Stomach smooth muscle (tissue), 2 donors: ENCODE results near the gene GCLM.
"Not testable (repeated sequence)": the region's sequence is repeated elsewhere in the genome, so short reads cannot be mapped to it uniquely, and the experiment has no call there.

ENCODE experiments used
- H3K27ac ChIP-seq: one replicate; pipeline ENCODE4 v1.7.0; 2013; ENCODE audit warnings: mild to moderate bottlenecking, low read length, inconsistent platforms
- H3K27me3 ChIP-seq, 2 donors: one replicate each; pipeline ENCODE4 v1.7.0; 2013; ENCODE audit warnings: low read length in 2 of 2; ENCODE audit not compliant: insufficient read depth in 2 of 2, control insufficient read depth in 1 of 2
- H3K36me3 ChIP-seq, 2 donors: one replicate each; pipeline ENCODE4 v1.7.0; 2013; ENCODE audit warnings: low read length in 2 of 2; ENCODE audit not compliant: control insufficient read depth in 2 of 2, insufficient read depth in 2 of 2
- H3K4me1 ChIP-seq: one replicate; pipeline ENCODE4 v1.7.0; 2013; ENCODE audit warnings: low read length; ENCODE audit not compliant: control insufficient read depth, insufficient read depth
- H3K4me3 ChIP-seq, 2 donors: one replicate each; pipeline ENCODE4 v1.7.0; 2013; ENCODE audit warnings: low read length in 2 of 2
- H3K9ac ChIP-seq, 2 donors: one replicate each; pipeline ENCODE4 v1.7.0; 2013; ENCODE audit warnings: low read length in 2 of 2, mild to moderate bottlenecking in 1 of 2
- H3K9me3 ChIP-seq, 2 donors: one replicate each; pipeline ENCODE4 v1.7.0; 2013; ENCODE audit warnings: low read length in 2 of 2; ENCODE audit not compliant: control insufficient read depth in 2 of 2
- donor health status: healthy.
- donor health status: Pancreatic carcinoma.

The GCLM gene

GRCh38 chr1:93910880-93911279, 1.6 kb upstream of the GCLM start:
- not testable (repeated sequence) for H3K9me3 ChIP-seq, H3K27ac ChIP-seq, H3K4me1 ChIP-seq, H3K9ac ChIP-seq, H3K4me3 ChIP-seq, H3K27me3 ChIP-seq, H3K36me3 ChIP-seq

GRCh38 chr1:93910305-93910704, 1.1 kb upstream of the GCLM start:
- H3K9ac ChIP-seq: no peak overlapping the region
- no peaks in the 10 kb centered on the region for H3K27me3 ChIP-seq
- H3K4me1 ChIP-seq: peaks cover 8% of the 10 kb centered on the region
- peak overlapping the region; percentile 58 for H3K27ac ChIP-seq
- no peaks in the 10 kb centered on the region for H3K36me3 ChIP-seq
- peaks cover 0 to 4% of the 10 kb centered on the region in 2 donors for H3K9me3 ChIP-seq
- no peak overlapping the region for H3K4me3 ChIP-seq

- Histone ChIP-seq H3K9me3 (peaks cover 0 to 4% of the 10 kb centered on the region in 2 donors), H3K27me3 (no peaks in the 10 kb centered on the region), H3K4me3 (peak overlapping the region; percentile 78 to 80), H3K27ac (no peak overlapping the region), H3K9ac (peak overlapping the region; percentile 55 to 64), H3K4me1 (peaks cover 8% of the 10 kb centered on the region), H3K36me3 (no peaks in the 10 kb centered on the region)
These were observed 660 bp downstream of the GCLM start for GRCh38 chr1:93908394-93909145.

GRCh38 chr1:93907718-93908117, 1.5 kb downstream of the GCLM start:
- Histone ChIP-seq H3K27me3 (no peaks in the 10 kb centered on the region), H3K36me3 (no peaks in the 10 kb centered on the region), H3K9me3 (peaks cover 0 to 4% of the 10 kb centered on the region in 2 donors), H3K4me3 (no peak overlapping the region), H3K9ac (no peak overlapping the region), H3K4me1 (peaks cover 8% of the 10 kb centered on the region), H3K27ac (no peak overlapping the region)

- Histone ChIP-seq H3K27me3 (no peaks in the 10 kb centered on the region), H3K9me3 (peaks cover 0 to 4% of the 10 kb centered on the region in 2 donors), H3K27ac (no peak overlapping the region), H3K4me1 (peaks cover 8% of the 10 kb centered on the region), H3K9ac (no peak overlapping the region), H3K36me3 (no peaks in the 10 kb centered on the region), H3K4me3 (no peak overlapping the region)
These were observed 2.8 kb downstream of the GCLM start for GRCh38 chr1:93906480-93906879.

- Histone ChIP-seq H3K36me3 (peaks cover 0 to 5% of the 10 kb centered on the region in 2 donors), H3K4me3 (no peak overlapping the region), H3K27me3 (no peaks in the 10 kb centered on the region), H3K27ac (no peak overlapping the region), H3K4me1 (peaks cover 8% of the 10 kb centered on the region), H3K9me3 (peaks cover 0 to 2% of the 10 kb centered on the region in 2 donors), H3K9ac (no peak overlapping the region)
These were observed 3.5 kb downstream of the GCLM start for GRCh38 chr1:93905734-93906133.

- Histone ChIP-seq H3K36me3 (peaks cover 0 to 5% of the 10 kb centered on the region in 2 donors), H3K27me3 (no peaks in the 10 kb centered on the region), H3K9me3 (no peaks in the 10 kb centered on the region), H3K9ac (no peak overlapping the region), H3K4me1 (peaks cover 8% of the 10 kb centered on the region), H3K27ac (no peak overlapping the region), H3K4me3 (no peak overlapping the region)
These were observed 4.2 kb downstream of the GCLM start for GRCh38 chr1:93905051-93905450.

GRCh38 chr1:93904228-93904627, 5.0 kb downstream of the GCLM start:
- Histone ChIP-seq H3K27me3 (no peaks in the 10 kb centered on the region), H3K27ac (no peak overlapping the region), H3K36me3 (peaks cover 0 to 5% of the 10 kb centered on the region in 2 donors), H3K9me3 (no peaks in the 10 kb centered on the region), H3K4me3 (no peak overlapping the region), H3K4me1 (peaks cover 8% of the 10 kb centered on the region), H3K9ac (no peak overlapping the region)

- Histone ChIP-seq H3K27ac (no peak overlapping the region), H3K36me3 (peaks cover 3 to 7% of the 10 kb centered on the region in 2 donors), H3K4me1 (no peaks in the 10 kb centered on the region), H3K27me3 (no peaks in the 10 kb centered on the region), H3K9me3 (no peaks in the 10 kb centered on the region), H3K4me3 (no peak overlapping the region), H3K9ac (no peak overlapping the region)
These were observed 8.3 kb downstream of the GCLM start for GRCh38 chr1:93900723-93901504.

- no peaks in the 10 kb centered on the region for H3K9me3 ChIP-seq
- H3K27ac ChIP-seq: no peak overlapping the region
- H3K27me3 ChIP-seq: no peaks in the 10 kb centered on the region
- no peak overlapping the region for H3K9ac ChIP-seq
- no peak overlapping the region for H3K4me3 ChIP-seq
- no peaks in the 10 kb centered on the region for H3K4me1 ChIP-seq
- H3K36me3 ChIP-seq: peaks cover 3 to 7% of the 10 kb centered on the region in 2 donors
These were observed 9.6 kb downstream of the GCLM start for GRCh38 chr1:93899543-93900207.
